Endothelial cell of umbilical vein (primary cell): ENCODE data around the gene SNW1. TPM values are rescaled to one million over a fixed set of nuclear protein-coding genes. Genes with fewer than 3 reads are reported as not detected.

ENCODE experiments used
- BruUV-seq: library from RNA; stranded (reverse); fragments of 400-500 nt; replicated peaks from 2 replicates; lab custom pipeline; 2021; lab: Mats Ljungman, UMichigan
- CTCF ChIA-PET: fragments of 300-600, 350-600 bp; sonication (Branson Sonifier 250); formaldehyde crosslinking; loops from one replicate; lab custom pipeline; 2021; ENCODE audit warnings: antibody characterized with exemption, inconsistent platforms; lab: Charles Lee
- POLR2A ChIA-PET: fragments of 300-600, 350-600 bp; sonication (Branson Sonifier 250); formaldehyde crosslinking; loops from one replicate; lab custom pipeline; 2021; ENCODE audit warnings: antibody characterized with exemption, inconsistent platforms; lab: Charles Lee
- DNase-seq: peaks from one replicate; pipeline ENCODE4 v3.0.0-alpha.2; 2011; ENCODE audit warnings: low read depth, low spot score
- FAIRE-seq: peaks from 2 replicates; lab custom pipeline; 2011; peaks lifted over from hg19 to GRCh38; lab: Jason Lieb, UNC
- H2AFZ ChIP-seq: 2 replicates; pipeline ENCODE4 v1.6.0; 2012; ENCODE audit warnings: low read depth, low read length, control low read depth, inconsistent platforms
- H3K27ac ChIP-seq: 2 replicates; pipeline ENCODE4 v1.5.1; 2011; ENCODE audit warnings: low read depth, mild to moderate bottlenecking, control low read depth, low read length, moderate library complexity; ENCODE audit not compliant: insufficient read depth
- H3K27me3 ChIP-seq, 2 experiments: 2 replicates each; pipeline versions ENCODE4 v1.6.0 to v1.6.1; 2011; ENCODE audit warnings: low read length in 2 of 2, mixed read lengths in 1 of 2; ENCODE audit not compliant: control insufficient read depth in 2 of 2, insufficient read depth in 2 of 2
- H3K36me3 ChIP-seq, 2 experiments: 2 replicates in 1 of 2; 3 replicates in 1 of 2; pipeline ENCODE4 v1.5.1; 2011; ENCODE audit warnings: low read length in 2 of 2, mild to moderate bottlenecking in 1 of 2, moderate library complexity in 1 of 2; ENCODE audit not compliant: control insufficient read depth in 2 of 2, insufficient read depth in 2 of 2; ENCODE audit errors: extremely low read depth in 1 of 2
- H3K4me1 ChIP-seq: 3 replicates; pipeline ENCODE4 v1.5.1; 2011; ENCODE audit warnings: mild to moderate bottlenecking, low read length; ENCODE audit not compliant: control insufficient read depth, insufficient read depth; ENCODE audit errors: extremely low read depth
- H3K4me2 ChIP-seq: 2 replicates; pipeline ENCODE4 v1.6.1; 2011; ENCODE audit warnings: low read length, control low read depth, mixed read lengths; ENCODE audit not compliant: insufficient read depth
- H3K4me3 ChIP-seq, 3 experiments: fragments of 200-600 bp in 1 of 3; sonication (generic), shearing (Covaris generic) in 1 of 3; replicated peaks in 1 of 3; 2 replicates each; pipeline ENCODE4 v1.5.1; 2011 to 2016; ENCODE audit warnings: control low read depth in 3 of 3, low read length in 3 of 3, mild to moderate bottlenecking in 2 of 3, inconsistent platforms in 1 of 3, low read depth in 1 of 3, moderate library complexity in 1 of 3; ENCODE audit not compliant: insufficient read depth in 1 of 3
- H3K79me2 ChIP-seq: 2 replicates; pipeline ENCODE4 v1.6.0; 2012; ENCODE audit warnings: low read length, inconsistent platforms; ENCODE audit not compliant: control insufficient read depth, insufficient read depth
- H3K9ac ChIP-seq: replicated peaks from 2 replicates; pipeline ENCODE3; 2011; ENCODE audit warnings: low read length, control low read depth; ENCODE audit not compliant: insufficient read depth; ENCODE audit errors: extremely low read depth
- H3K9me1 ChIP-seq: replicated peaks from 3 replicates; pipeline ENCODE4 v1.6.0; 2011; ENCODE audit warnings: mild to moderate bottlenecking, low read length; ENCODE audit not compliant: control insufficient read depth, insufficient read depth; ENCODE audit errors: extremely low read depth
- H3K9me3 ChIP-seq: replicated peaks from 2 replicates; pipeline ENCODE4 v1.5.1; 2012; ENCODE audit warnings: low read length, inconsistent platforms; ENCODE audit not compliant: control insufficient read depth, insufficient read depth
- H4K20me1 ChIP-seq: replicated peaks from 2 replicates; pipeline ENCODE3; 2011; ENCODE audit warnings: mild to moderate bottlenecking, low read length; ENCODE audit not compliant: control insufficient read depth, insufficient read depth; ENCODE audit errors: extremely low read depth
- EZH2 ChIP-seq: IDR thresholded peaks from 2 replicates; pipeline ENCODE4 v1.6.1; 2012; ENCODE audit warnings: borderline replicate concordance, low read depth, mild to moderate bottlenecking, moderate library complexity, low read length, inconsistent platforms; ENCODE audit not compliant: severe bottlenecking
- FOS ChIP-seq: IDR thresholded peaks from 2 replicates; pipeline ENCODE4 v1.6.1; 2011; ENCODE audit warnings: mild to moderate bottlenecking, low read length, moderate library complexity, borderline replicate concordance; ENCODE audit not compliant: insufficient read depth
- GATA2 ChIP-seq: IDR thresholded peaks from 2 replicates; pipeline ENCODE4 v1.7.0; 2011; ENCODE audit warnings: low read depth, mild to moderate bottlenecking, moderate library complexity, mixed read lengths, low read length; ENCODE audit not compliant: insufficient read length, insufficient read depth
- JUN ChIP-seq: IDR thresholded peaks from 2 replicates; pipeline ENCODE4 v1.6.1; 2011; ENCODE audit warnings: borderline replicate concordance, low read depth; ENCODE audit not compliant: insufficient read length, insufficient read depth
- MAX ChIP-seq: IDR thresholded peaks from 2 replicates; pipeline ENCODE4 v1.6.1; 2011; ENCODE audit not compliant: insufficient read depth, insufficient read length
- MYC ChIP-seq: IDR thresholded peaks from one replicate; pipeline ENCODE4 v1.6.1; 2011; ENCODE audit warnings: mild to moderate bottlenecking, low read depth, low read length
- POLR2A ChIP-seq: IDR thresholded peaks from 2 replicates; pipeline ENCODE4 v1.6.1; 2012; ENCODE audit warnings: low read depth, mild to moderate bottlenecking, control low read depth, low read length
- POLR2AphosphoS5 ChIP-seq: IDR thresholded peaks from 2 replicates; pipeline ENCODE4 v1.6.1; 2012; ENCODE audit warnings: low read depth, mild to moderate bottlenecking, control low read depth, low read length, moderate library complexity; ENCODE audit not compliant: insufficient read depth
- dilution Hi-C: fragments of 300-500 bp; cut with MboI; formaldehyde crosslinking; loops from one replicate; pipeline ENCODE4 v1.15.0; 2019; ENCODE audit warnings: low sequenced_read_pairs; ENCODE audit not compliant: extremely low pct_ligation_motif_present
- intact Hi-C: fragments of 100-400 bp; cut with micrococcal nuclease; formaldehyde crosslinking; loops from one replicate; pipeline ENCODE4 v1.10.0; 2022
- polyA plus RNA-seq, 4 experiments: library from polyadenylated mRNA; depleted of rRNA in 3 of 4; stranded (reverse) in 3 of 4; unstranded in 1 of 4; fragments of >200 nt; gene quantifications; 2 replicates each; pipeline versions ENCODE4 v1.2.1 to v1.2.3, GENCODE V29; 2011 to 2012; ENCODE audit warnings: missing spikeins in 1 of 4
- total RNA-seq: library from RNA; stranded (reverse); gene quantifications from 2 replicates; pipeline ENCODE4 v1.2.3, GENCODE V29; 2021
- TF ChIP-seq, protein P1 (sequence below), 2 donors: IDR thresholded peaks; 1 replicate in 1 of 2; 2 replicates in 1 of 2; pipeline ENCODE4 v1.5.1; 2011; ENCODE audit warnings: low read length in 2 of 2, mild to moderate bottlenecking in 2 of 2, moderate library complexity in 2 of 2, control low read depth in 1 of 2, inconsistent platforms in 1 of 2, low read depth in 1 of 2; ENCODE audit not compliant: insufficient read depth in 1 of 2; ENCODE audit errors: extremely low read depth in 1 of 2

The SNW1 gene
- total and polyA plus RNA-seq, 2 donors (not counting 3 experiments of a cell fraction or from before 2014, with no cell fraction given) = 14.3 to 104 TPM

DNA sequence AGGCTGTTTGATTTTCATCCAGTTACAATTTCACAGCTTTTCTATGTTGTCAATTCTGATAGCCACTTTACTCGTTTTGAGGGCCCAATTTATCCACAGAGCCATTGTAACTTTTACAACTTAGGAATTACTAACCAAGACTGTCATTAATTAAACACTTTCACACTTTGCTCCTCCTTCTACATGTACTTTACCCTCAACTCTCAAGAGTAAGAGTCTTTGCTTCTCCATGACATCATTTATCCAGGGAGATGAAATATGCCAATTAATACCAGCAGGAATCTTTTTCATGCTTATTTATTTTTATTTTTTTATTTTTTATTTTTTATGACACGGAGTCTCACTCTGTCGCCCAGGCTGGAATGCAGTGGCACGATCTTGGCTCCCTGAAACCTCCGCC lies 39.5 kb downstream of the SNW1 start:
- Histone ChIP-seq H3K27me3 (no peaks in the 10 kb centered on the region), H3K9ac (no peak overlapping the region), H3K9me3 (no peaks in the 10 kb centered on the region), H2AFZ (no peak overlapping the region), H4K20me1 (no peaks in the 10 kb centered on the region), H3K4me2 (no peak overlapping the region), H3K27ac (no peak overlapping the region), H3K9me1 (no peaks in the 10 kb centered on the region), H3K4me1 (no peaks in the 10 kb centered on the region), H3K4me3 (no peak overlapping the region), H3K79me2 (peaks cover 3% of the 10 kb centered on the region), H3K36me3 (peaks cover 13 to 18% of the 10 kb centered on the region in 2 experiments)
- intact Hi-C loops = no loop called here
- dilution Hi-C loops = no loop called here
- no peak for FAIRE-seq
- ChIA-PET POLR2A (no interaction called here), CTCF (no interaction called here)
- no TSS peak for BruUV-seq
- no peak for DNase-seq
- no peak for TF ChIP-seq POLR2A
- no peak for TF ChIP-seq JUN
- TF ChIP-seq GATA2 = no peak
- TF ChIP-seq EZH2 = no peak
- no peak for TF ChIP-seq FOS
- no peak for TF ChIP-seq MAX
- TF ChIP-seq MYC = no peak
- no peak for TF ChIP-seq POLR2AphosphoS5
- TF ChIP-seq, protein P1, sequence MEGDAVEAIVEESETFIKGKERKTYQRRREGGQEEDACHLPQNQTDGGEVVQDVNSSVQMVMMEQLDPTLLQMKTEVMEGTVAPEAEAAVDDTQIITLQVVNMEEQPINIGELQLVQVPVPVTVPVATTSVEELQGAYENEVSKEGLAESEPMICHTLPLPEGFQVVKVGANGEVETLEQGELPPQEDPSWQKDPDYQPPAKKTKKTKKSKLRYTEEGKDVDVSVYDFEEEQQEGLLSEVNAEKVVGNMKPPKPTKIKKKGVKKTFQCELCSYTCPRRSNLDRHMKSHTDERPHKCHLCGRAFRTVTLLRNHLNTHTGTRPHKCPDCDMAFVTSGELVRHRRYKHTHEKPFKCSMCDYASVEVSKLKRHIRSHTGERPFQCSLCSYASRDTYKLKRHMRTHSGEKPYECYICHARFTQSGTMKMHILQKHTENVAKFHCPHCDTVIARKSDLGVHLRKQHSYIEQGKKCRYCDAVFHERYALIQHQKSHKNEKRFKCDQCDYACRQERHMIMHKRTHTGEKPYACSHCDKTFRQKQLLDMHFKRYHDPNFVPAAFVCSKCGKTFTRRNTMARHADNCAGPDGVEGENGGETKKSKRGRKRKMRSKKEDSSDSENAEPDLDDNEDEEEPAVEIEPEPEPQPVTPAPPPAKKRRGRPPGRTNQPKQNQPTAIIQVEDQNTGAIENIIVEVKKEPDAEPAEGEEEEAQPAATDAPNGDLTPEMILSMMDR (IDR thresholded peaks at IDR 0.05; ENCODE audit: extremely low read depth in 1 of 2, insufficient read depth in 1 of 2, low read depth in 1 of 2, low read length in 2 of 2) = no peak
